OCI-LY7 (cell line): ENCODE data around the gene PRKN. TPM values are rescaled to one million over a fixed set of nuclear protein-coding genes. Genes with fewer than 3 reads are reported as not detected.

Experiments
- BruUV-seq: library from RNA; stranded (reverse); fragments of 400-500 nt; replicated peaks from 2 replicates; lab custom pipeline; 2021; lab: Mats Ljungman, UMichigan
- CTCF ChIA-PET: fragments of 300-600 bp; sonication (Branson Sonifier 250); formaldehyde crosslinking; loops from one replicate; lab custom pipeline; 2022; ENCODE audit warnings: antibody characterized with exemption; ENCODE audit not compliant: unreplicated experiment; lab: Charles Lee
- POLR2A ChIA-PET: fragments of 300-600 bp; sonication (Branson Sonifier 250); formaldehyde crosslinking; loops from one replicate; lab custom pipeline; 2022; ENCODE audit warnings: antibody characterized with exemption; lab: Charles Lee
- DNase-seq: peaks from one replicate; pipeline ENCODE4 v3.0.0-alpha.2; 2015; ENCODE audit warnings: low spot score
- H2AFZ ChIP-seq: fragments of 200-600 bp; sonication (generic), shearing (Covaris generic); 2 replicates; pipeline ENCODE4 v1.6.1; 2014; ENCODE audit warnings: mild to moderate bottlenecking, antibody characterized with exemption, low read length, moderate library complexity
- H3K27ac ChIP-seq: fragments of 200-600 bp; sonication (generic); 2 replicates; pipeline ENCODE4 v1.5.1; 2014; ENCODE audit warnings: mixed run types, low read depth, mild to moderate bottlenecking, moderate library complexity, low read length, inconsistent platforms; ENCODE audit not compliant: poor library complexity, severe bottlenecking
- H3K36me3 ChIP-seq: fragments of 200-600 bp; sonication (generic); 2 replicates; pipeline ENCODE4 v1.6.1; 2014; ENCODE audit warnings: mild to moderate bottlenecking, antibody characterized with exemption, low read length, moderate library complexity, mixed read lengths; ENCODE audit not compliant: insufficient read depth
- H3K4me1 ChIP-seq: fragments of 200-600 bp; sonication (generic); 2 replicates; pipeline ENCODE4 v1.5.1; 2014; ENCODE audit warnings: mild to moderate bottlenecking, low read length; ENCODE audit not compliant: insufficient read depth, poor library complexity, severe bottlenecking
- H3K4me2 ChIP-seq: fragments of 200-600 bp; sonication (generic); 2 replicates; pipeline ENCODE4 v1.6.1; 2014; ENCODE audit warnings: mild to moderate bottlenecking, low read length
- H3K4me3 ChIP-seq: fragments of 200-600 bp; sonication (generic); 2 replicates; pipeline ENCODE4 v1.5.1; 2014; ENCODE audit warnings: mild to moderate bottlenecking, low read depth, low read length; ENCODE audit not compliant: poor library complexity, severe bottlenecking
- H3K79me2 ChIP-seq: fragments of 200-600 bp; sonication (generic); 2 replicates; pipeline ENCODE4 v1.6.1; 2016; ENCODE audit warnings: low read depth, mild to moderate bottlenecking, low read length, moderate library complexity, mixed read lengths; ENCODE audit not compliant: insufficient read depth
- H3K9me2 ChIP-seq: fragments of 200-600 bp; sonication (generic); 2 replicates; pipeline ENCODE4 v1.6.1; 2016; ENCODE audit warnings: mild to moderate bottlenecking, low read length, mixed read lengths; ENCODE audit not compliant: insufficient read depth
- H3K9me3 ChIP-seq: fragments of 200-600 bp; sonication (generic); 2 replicates; pipeline ENCODE4 v1.6.1; 2014; ENCODE audit warnings: mild to moderate bottlenecking, mixed run types, low read length, mixed read lengths
- H4K20me1 ChIP-seq: fragments of 200-600 bp; sonication (generic); 2 replicates; pipeline ENCODE4 v1.6.1; 2014; ENCODE audit warnings: mild to moderate bottlenecking, antibody characterized with exemption, low read length, moderate library complexity, mixed read lengths; ENCODE audit not compliant: insufficient read depth
- CTCF ChIP-seq: fragments of 200-600 bp; sonication (generic); conservative IDR thresholded peaks from 2 replicates; pipeline ENCODE4 v1.5.1; 2014; ENCODE audit warnings: mild to moderate bottlenecking, antibody characterized with exemption, low read length, moderate library complexity, mixed read lengths
- EZH2phosphoT487 ChIP-seq: fragments of 200-600 bp; sonication (generic); IDR thresholded peaks from 2 replicates; pipeline ENCODE4 v1.6.1; 2018; ENCODE audit warnings: low read depth, borderline replicate concordance, mild to moderate bottlenecking, mixed run types, antibody characterized with exemption, low read length, moderate library complexity, mixed read lengths
- intact Hi-C: fragments of 100-400 bp; cut with micrococcal nuclease; formaldehyde crosslinking; loops from one replicate; pipeline ENCODE4 v1.10.0; 2022; ENCODE audit not compliant: unreplicated experiment
- total RNA-seq, 2 experiments: library from RNA; depleted of rRNA in 1 of 2; stranded (reverse); fragments of >200 nt in 1 of 2; shearing (Covaris generic) in 1 of 2; gene quantifications; 2 replicates each; pipeline ENCODE4 v1.2.3, GENCODE V29; 2014 to 2022

The PRKN gene
- total RNA-seq, 2 experiments from 2014 or later, result 1.3 to 2.0 TPM

GRCh38 chr6:161299726-161300125 is 1427.8 kb downstream of the PRKN start:
- TF ChIP-seq CTCF, result no peak
- no peak for TF ChIP-seq EZH2phosphoT487
- no peaks in the 10 kb centered on the region for H3K4me1 ChIP-seq
- BruUV-seq, result no TSS peak
- no peaks in the 10 kb centered on the region for H3K9me2 ChIP-seq
- no peak overlapping the region for H3K4me3 ChIP-seq
- intact Hi-C loops, result no loop called here
- H3K79me2 ChIP-seq, result no peaks in the 10 kb centered on the region
- ChIA-PET POLR2A (no interaction called here), CTCF (no interaction called here)
- no peak overlapping the region for H2AFZ ChIP-seq
- H3K4me2 ChIP-seq, result no peak overlapping the region
- no peaks in the 10 kb centered on the region for H4K20me1 ChIP-seq
- H3K27ac ChIP-seq, result no peak overlapping the region
- peaks cover 14% of the 10 kb centered on the region; the same call in 1 of the 2 replicates for H3K9me3 ChIP-seq
- DNase-seq, result no peak
- H3K36me3 ChIP-seq, result no peaks in the 10 kb centered on the region

Other genes with a start within 250 kb of the PRKN start
- not detected in 2 replicates for gene PACRG, start 208 bp upstream of the PRKN start, total RNA-seq (2014; rRNA removed; shearing (Covaris generic))
- not detected in 2 replicates for gene PACRG, start 208 bp upstream of the PRKN start, total RNA-seq (2022)